Large intestine (tissue), 3 donors: ENCODE results near the gene YJEFN3. TPM values are rescaled to one million over a fixed set of nuclear protein-coding genes. Genes with fewer than 3 reads are reported as not detected.

ENCODE experiments used
- DNase-seq, 2 donors: peaks; one replicate each; pipeline versions ENCODE4 v3.0.0 to v3.0.0-alpha.2; 2013
- H3K27ac ChIP-seq: one replicate; pipeline ENCODE4 v1.5.1; 2013; ENCODE audit warnings: low read length
- H3K27me3 ChIP-seq: 2 replicates; pipeline ENCODE4 v1.6.1; 2013; ENCODE audit warnings: low read length; ENCODE audit not compliant: control insufficient read depth, insufficient read depth
- H3K36me3 ChIP-seq: 2 replicates; pipeline ENCODE4 v1.6.1; 2013; ENCODE audit warnings: low read length; ENCODE audit not compliant: control insufficient read depth, insufficient read depth
- H3K4me1 ChIP-seq: one replicate; pipeline ENCODE4 v1.6.1; 2013; ENCODE audit warnings: low read length; ENCODE audit not compliant: control insufficient read depth, insufficient read depth
- H3K4me3 ChIP-seq: one replicate; pipeline ENCODE4 v1.5.1; 2013; ENCODE audit warnings: low read length
- H3K9me3 ChIP-seq: one replicate; pipeline ENCODE4 v1.6.1; 2013; ENCODE audit warnings: mild to moderate bottlenecking, low read depth, low read length, moderate library complexity; ENCODE audit not compliant: control insufficient read depth
- WGBS: methylation state at CpG from one replicate; pipeline ENCODE4 v1.1.5; 2013; ENCODE audit warnings: low lambda C conversion rate; ENCODE audit not compliant: insufficient coverage; 5-methylcytosine and 5-hydroxymethylcytosine counted together
- polyA plus RNA-seq: library from polyadenylated mRNA; unstranded; fragments of 120-200 nt; gene quantifications from one replicate; pipeline ENCODE4 v1.2.1, GENCODE V29; 2013

The YJEFN3 gene
- polyA plus RNA-seq, 1 donor, result 9.5 TPM

DNA sequence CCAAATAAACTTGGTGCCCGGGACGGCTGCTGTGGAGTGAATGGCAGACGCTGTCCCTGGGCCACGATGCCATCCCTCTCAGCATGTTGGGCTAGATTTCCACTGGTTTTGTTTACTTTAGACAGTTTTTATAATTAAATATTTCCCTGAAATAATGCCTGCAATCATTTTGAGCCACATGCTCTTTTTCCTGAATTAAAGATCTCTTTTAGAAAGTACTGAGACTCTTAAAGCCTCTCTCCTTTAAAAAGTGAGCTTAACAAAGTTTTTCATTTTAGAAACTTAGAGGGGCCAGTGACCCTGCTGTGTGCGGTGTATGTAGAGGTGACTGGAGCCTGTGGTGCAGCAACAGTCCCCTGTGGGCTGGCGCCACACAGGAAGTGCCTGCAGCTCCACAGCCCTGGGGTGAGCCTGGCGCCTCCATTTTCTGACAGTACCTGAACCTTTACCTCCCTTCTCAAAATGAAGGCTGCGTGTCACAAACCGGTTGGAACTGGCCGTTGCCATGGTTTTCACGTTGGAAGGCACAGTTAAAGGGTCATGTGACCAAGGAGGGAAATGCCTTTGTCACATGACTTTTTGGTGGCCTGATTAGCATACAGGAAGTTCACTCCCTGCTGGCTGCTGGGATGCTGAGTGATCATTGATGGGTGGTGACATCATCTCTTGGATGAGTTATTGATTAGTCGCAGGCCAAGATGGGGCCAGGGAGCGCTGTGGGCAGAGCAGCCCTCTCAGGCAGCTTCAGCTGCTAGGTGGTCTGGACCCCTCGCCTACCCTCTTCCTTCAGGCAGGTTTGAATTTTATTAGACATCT is 39.6 kb upstream of the YJEFN3 start:
- H3K4me3 ChIP-seq, result no peak overlapping the region
- H3K27me3 ChIP-seq, result no peaks in the 10 kb centered on the region
- DNase-seq, result peak; percentile 92 to 95
- H3K36me3 ChIP-seq, result peaks cover 42% of the 10 kb centered on the region
- peak overlapping the region; percentile 70 for H3K27ac ChIP-seq
- WGBS, result no CpG with 5 or more reads among the region's 14 CpGs
- no peaks in the 10 kb centered on the region for H3K9me3 ChIP-seq
- H3K4me1 ChIP-seq, result peaks cover 40% of the 10 kb centered on the region

DNA sequence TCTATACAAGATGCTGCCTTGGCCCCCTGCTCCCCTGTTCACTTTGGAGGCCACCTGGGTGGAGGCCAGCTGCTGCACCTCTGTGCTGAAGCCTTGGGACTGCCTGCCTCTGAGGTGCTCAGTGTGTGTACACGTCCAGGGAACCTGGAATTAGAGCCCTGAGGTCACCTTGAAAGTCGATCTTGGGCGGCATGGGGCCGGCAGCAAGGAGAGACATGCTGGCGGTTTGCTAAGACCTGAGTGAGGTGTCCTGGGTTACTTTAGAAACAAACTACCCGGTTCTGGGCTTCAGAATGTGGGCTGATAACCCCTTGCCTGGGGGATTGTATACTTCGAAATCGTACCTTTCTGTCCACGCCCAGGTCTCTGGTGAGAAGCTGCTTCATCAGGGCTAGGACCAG is 38.9 kb upstream of the YJEFN3 start:
- peaks cover 40% of the 10 kb centered on the region for H3K4me1 ChIP-seq

DNA sequence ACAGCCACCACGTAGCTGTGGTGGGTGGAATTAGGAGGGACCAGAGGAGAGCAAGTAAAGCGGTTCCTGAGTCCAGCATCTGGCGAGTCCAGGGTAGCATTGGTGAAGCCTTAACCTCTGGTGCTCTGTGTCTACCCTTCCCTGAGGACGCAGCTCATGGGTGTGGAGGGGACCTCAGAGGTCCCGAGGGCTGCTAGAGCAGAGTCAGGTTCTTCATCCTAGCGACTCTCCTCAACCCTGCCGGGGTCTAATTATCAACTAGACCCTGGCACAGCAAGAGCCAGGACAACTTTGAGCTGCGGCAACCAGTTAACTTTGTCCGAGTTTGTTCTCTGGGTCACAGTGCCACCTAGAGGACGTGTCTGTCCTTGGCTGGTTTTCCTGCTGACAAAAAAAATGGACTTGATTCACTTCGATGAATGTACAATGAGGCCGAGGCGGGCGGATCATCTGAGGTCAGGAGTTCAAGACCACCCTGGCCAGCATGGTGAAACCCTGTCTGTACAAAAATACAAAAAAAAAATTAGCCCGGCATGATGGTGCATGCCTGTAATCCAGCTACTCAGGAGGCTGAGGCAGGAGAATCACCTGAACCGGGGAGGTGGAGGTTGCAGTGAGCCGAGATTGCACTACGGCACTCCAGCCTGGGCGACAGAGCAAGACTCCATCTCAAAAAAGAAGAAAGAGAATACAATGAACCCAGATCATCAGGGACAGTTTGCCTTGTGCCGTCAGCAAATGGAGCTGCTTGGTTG is 38.3 kb upstream of the YJEFN3 start:
- H3K27me3 ChIP-seq, result no peaks in the 10 kb centered on the region
- peaks cover 40% of the 10 kb centered on the region for H3K4me1 ChIP-seq
- no peak overlapping the region for H3K4me3 ChIP-seq
- peak overlapping the region; percentile 70 for H3K27ac ChIP-seq
- DNase-seq, result peak; percentile 64 to 70
- H3K36me3 ChIP-seq, result peaks cover 46% of the 10 kb centered on the region
- no peaks in the 10 kb centered on the region for H3K9me3 ChIP-seq
- WGBS, result no CpG with 5 or more reads among the region's 20 CpGs

More for the DNA sequence above, 38.9 kb upstream of the YJEFN3 start:
- H3K36me3 ChIP-seq, result peaks cover 48% of the 10 kb centered on the region
- H3K27ac ChIP-seq, result peak overlapping the region; percentile 70
- no peaks in the 10 kb centered on the region for H3K27me3 ChIP-seq
- no peak overlapping the region for H3K4me3 ChIP-seq
- WGBS, result no CpG with 5 or more reads among the region's 9 CpGs
- no peak for DNase-seq
- no peaks in the 10 kb centered on the region for H3K9me3 ChIP-seq

DNA sequence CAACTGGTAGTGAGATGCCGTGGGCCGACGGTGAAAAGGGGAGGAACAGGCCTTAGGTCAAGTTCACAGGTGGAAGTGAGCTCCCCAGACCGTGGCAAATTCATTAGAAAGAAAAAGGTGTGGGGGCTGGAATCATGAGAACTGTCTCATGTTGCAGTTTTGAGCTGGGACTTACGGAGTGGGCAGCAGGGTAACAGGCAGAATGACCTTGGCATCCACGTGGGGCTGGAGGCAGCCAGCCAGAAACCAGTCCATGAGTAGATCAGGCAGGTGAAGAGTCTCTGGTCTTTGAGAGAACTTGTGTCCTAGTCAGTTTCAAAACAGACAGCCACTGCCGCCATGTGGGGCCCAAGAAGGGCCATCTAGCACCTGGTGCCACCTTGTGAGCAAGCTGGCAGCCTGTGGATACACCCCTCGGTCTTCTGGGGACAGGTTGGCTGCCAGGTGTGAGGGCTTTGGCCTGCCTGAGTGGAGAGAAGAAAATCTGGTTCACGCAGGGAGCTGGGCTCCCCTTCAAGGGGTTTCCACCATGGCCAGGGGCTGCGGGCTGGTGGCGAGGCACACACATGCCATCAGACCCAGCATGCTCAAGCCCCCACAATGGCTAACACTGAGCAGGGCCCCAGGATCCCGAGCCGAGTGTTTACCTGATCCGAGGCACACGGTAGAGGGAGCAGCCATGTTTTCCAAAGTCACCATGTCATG is 37.2 kb upstream of the YJEFN3 start:
- 80% methylated on average over 2 of the region's 15 CpGs for WGBS
- Histone ChIP-seq H3K4me3 (no peak overlapping the region), H3K9me3 (no peaks in the 10 kb centered on the region), H3K27me3 (no peaks in the 10 kb centered on the region), H3K36me3 (peaks cover 48% of the 10 kb centered on the region), H3K4me1 (peaks cover 38% of the 10 kb centered on the region), H3K27ac (no peak overlapping the region)
- no peak for DNase-seq

DNA sequence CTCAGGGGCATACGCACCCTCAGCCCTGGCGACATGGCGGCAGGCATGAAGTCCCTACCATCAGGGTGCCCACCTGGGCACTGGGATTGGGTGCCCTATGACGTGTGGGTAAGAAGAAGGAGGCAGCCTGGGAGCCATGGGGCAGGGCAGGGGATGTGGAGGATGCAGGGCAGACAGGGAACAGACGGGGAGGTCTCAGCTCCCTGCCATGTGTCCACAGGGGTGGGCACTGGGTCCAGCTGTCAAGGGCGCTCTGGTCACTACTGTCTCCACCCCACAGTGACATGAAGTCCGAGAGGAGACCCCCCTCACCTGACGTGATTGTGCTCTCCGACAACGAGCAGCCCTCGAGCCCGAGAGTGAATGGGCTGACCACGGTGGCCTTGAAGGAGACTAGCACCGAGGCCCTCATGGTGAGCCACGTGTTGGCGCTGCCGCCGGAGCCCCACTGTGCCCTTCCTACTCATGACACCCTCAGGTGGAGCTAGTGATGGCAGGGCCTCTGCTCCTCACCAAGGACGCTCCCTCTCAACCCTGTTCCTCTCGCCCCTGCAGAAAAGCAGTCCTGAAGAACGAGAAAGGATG is 36.6 kb upstream of the YJEFN3 start:
- Histone ChIP-seq H3K27me3 (no peaks in the 10 kb centered on the region), H3K4me1 (peaks cover 32% of the 10 kb centered on the region), H3K4me3 (no peak overlapping the region), H3K27ac (no peak overlapping the region), H3K36me3 (peaks cover 50% of the 10 kb centered on the region), H3K9me3 (no peaks in the 10 kb centered on the region)
- no peak for DNase-seq
- WGBS, result 100% methylated on average over 1 of the region's 21 CpGs

DNA sequence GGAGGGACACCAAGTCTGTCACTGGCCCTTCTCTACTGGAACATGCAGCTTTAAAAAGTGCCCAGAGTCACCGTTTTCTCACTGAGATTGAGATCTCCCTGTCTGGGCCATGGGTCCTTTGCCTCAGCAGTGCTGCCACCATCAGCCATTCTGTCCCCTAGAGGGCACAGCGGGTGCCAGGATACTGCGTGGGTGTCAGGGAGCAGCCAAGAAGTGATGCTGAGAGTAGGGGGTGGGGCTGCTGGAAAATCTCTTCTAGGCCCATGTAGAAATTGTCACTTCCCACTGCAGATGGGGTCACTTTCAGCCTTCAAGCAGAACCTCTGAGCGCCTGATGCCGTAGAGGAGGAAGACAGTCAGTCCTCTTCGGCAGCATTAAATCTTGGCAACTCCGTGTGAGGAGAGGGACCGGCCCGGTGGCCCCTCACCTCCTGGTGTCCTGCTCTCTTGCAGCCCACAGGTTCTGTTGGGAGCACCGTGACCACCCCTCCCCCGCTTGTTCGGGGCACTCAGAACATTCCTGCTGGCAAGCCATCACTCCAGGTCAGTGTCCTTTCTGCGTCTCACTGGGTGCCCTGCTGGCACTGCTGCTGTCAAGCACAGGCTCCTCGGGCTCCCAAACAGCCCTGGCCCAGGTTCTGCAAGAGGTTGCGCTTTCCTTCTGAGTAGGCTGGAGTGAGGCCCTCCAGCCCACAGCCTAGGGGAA is 34.7 kb upstream of the YJEFN3 start:
- H3K27me3 ChIP-seq, result no peaks in the 10 kb centered on the region
- WGBS, result no CpG with 5 or more reads among the region's 15 CpGs

DNA sequence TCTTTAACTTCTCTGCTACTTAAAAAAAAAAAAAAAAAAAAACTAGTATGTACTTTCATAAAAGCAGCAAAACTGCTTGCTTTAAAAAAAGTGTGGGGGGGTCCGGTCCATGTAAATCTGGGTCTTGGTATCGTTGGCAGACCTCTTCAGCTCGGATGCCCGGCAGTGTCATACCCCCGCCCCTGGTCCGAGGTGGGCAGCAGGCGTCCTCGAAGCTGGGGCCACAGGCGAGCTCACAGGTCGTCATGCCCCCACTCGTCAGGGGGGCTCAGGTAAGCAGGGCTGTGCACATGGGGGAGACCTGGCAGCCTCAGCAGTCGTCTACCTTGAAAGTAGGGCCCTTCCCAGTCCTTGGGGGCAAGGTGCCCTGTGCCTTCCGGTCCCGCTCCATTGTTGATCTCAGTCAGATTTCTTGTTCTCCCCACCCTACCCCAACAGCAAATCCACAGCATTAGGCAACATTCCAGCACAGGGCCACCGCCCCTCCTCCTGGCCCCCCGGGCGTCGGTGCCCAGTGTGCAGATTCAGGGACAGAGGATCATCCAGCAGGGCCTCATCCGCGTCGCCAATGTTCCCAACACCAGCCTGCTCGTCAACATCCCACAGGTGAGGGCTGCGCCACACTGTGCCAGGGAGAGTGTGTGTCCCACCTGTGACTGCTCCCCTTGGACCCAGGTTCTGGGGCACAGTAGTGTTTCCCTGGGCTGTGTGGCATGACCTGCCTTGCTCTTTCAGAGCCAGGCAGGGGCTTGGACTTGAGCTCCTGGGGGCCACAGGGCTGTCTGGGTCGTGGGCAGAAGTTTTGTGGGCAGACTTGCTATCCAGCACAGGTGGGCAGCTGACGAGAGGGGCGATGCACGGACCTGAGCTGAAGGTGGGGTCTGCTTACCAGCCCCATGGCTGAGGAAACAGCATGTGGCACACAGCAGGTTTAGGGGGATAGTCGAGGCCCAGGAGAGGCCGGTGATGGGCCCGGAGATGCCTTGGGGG is 32.8 kb upstream of the YJEFN3 start:
- no peak for DNase-seq
- no peak overlapping the region for H3K27ac ChIP-seq
- no peak overlapping the region for H3K4me3 ChIP-seq
- no peaks in the 10 kb centered on the region for H3K27me3 ChIP-seq
- peaks cover 83% of the 10 kb centered on the region for H3K36me3 ChIP-seq
- no CpG with 5 or more reads among the region's 30 CpGs for WGBS
- H3K4me1 ChIP-seq, result no peaks in the 10 kb centered on the region
- no peaks in the 10 kb centered on the region for H3K9me3 ChIP-seq

More for the DNA sequence above, 34.7 kb upstream of the YJEFN3 start:
- Histone ChIP-seq H3K4me1 (peaks cover 13% of the 10 kb centered on the region), H3K36me3 (peaks cover 68% of the 10 kb centered on the region), H3K4me3 (no peak overlapping the region), H3K27ac (no peak overlapping the region), H3K9me3 (no peaks in the 10 kb centered on the region)
- DNase-seq, result no peak

DNA sequence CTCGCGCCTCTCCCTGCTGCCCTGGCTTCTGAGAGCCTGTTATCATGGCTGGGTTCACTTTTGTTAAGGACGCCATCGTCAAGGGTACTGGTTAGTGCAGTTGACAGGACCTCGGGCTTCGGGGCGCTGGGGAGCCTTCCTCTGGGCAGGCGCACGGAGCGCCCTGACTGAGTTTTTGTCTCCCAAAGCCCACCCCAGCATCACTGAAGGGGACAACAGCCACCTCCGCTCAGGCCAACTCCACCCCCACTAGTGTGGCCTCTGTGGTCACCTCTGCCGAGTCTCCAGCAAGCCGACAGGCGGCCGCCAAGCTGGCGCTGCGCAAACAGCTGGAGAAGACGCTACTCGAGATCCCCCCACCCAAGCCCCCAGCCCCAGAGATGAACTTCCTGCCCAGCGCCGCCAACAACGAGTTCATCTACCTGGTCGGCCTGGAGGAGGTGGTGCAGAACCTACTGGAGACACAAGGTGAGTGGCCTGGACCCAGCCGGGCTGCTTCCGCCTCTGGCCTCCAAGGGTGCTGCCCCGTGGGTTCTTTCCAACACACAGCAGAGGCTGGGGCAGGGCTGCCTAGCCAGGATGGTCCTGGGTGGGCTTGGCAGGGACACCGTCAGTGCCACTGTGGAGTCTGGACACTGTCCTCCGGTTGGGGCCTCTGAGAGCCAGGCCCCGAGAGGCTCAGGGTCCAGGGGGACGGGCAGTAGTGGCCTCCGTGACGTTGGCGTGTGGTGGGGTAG is 30.3 kb upstream of the YJEFN3 start:
- H3K4me3 ChIP-seq, result no peak overlapping the region
- H3K36me3 ChIP-seq, result peaks cover 91% of the 10 kb centered on the region
- no CpG with 5 or more reads among the region's 33 CpGs for whole genome bisulfite sequencing

More for the DNA sequence above, 30.3 kb upstream of the YJEFN3 start:
- no peaks in the 10 kb centered on the region for H3K27me3 ChIP-seq
- no peak overlapping the region for H3K27ac ChIP-seq
- no peaks in the 10 kb centered on the region for H3K4me1 ChIP-seq
- H3K9me3 ChIP-seq, result no peaks in the 10 kb centered on the region
- no peak for DNase-seq
